SU-DHL-6 (cell line): ENCODE results near the gene TUSC7.

Source experiments
- H2AFZ ChIP-seq: fragments of 200-600 bp; sonication (generic); 2 replicates; pipeline ENCODE4 v1.6.1; 2014; ENCODE audit warnings: low read depth, mild to moderate bottlenecking, moderate library complexity, mixed read lengths, antibody characterized with exemption, low read length; ENCODE audit not compliant: severe bottlenecking
- H3F3A ChIP-seq: fragments of 200-600 bp; shearing (Covaris generic); 2 replicates; pipeline ENCODE4 v1.6.0; 2016; ENCODE audit warnings: antibody characterized with exemption, mild to moderate bottlenecking; ENCODE audit not compliant: insufficient read depth
- H3K27ac ChIP-seq: fragments of 200-600 bp; sonication (generic); 2 replicates; pipeline ENCODE4 v1.5.1; 2016; ENCODE audit warnings: low read depth, mild to moderate bottlenecking, low read length, moderate library complexity, mixed read lengths
- H3K27me3 ChIP-seq: fragments of 200-600 bp; sonication (generic), shearing (Covaris generic); 2 replicates; pipeline ENCODE4 v1.6.0; 2014; ENCODE audit warnings: mild to moderate bottlenecking, low read length
- H3K36me3 ChIP-seq: fragments of 200-600 bp; sonication (generic); 2 replicates; pipeline ENCODE4 v1.6.1; 2014; ENCODE audit warnings: mild to moderate bottlenecking, low read length, mixed read lengths
- H3K4me2 ChIP-seq: fragments of 300-600, 200-600 bp; shearing (Covaris generic), sonication (generic); 2 replicates; pipeline ENCODE4 v1.6.0; 2014; ENCODE audit warnings: low read length, low read depth, mild to moderate bottlenecking; ENCODE audit not compliant: poor library complexity, severe bottlenecking
- H3K4me3 ChIP-seq: fragments of 200-600 bp; sonication (generic); 2 replicates; pipeline ENCODE4 v1.5.1; 2014; ENCODE audit warnings: antibody characterized with exemption, low read length, mild to moderate bottlenecking, mixed read lengths; ENCODE audit not compliant: insufficient read depth, poor library complexity, severe bottlenecking
- H3K79me2 ChIP-seq: fragments of 200-600 bp; sonication (generic); 2 replicates; pipeline ENCODE4 v1.6.1; 2014; ENCODE audit warnings: mild to moderate bottlenecking, low read length, moderate library complexity; ENCODE audit not compliant: insufficient read depth
- H3K9ac ChIP-seq: fragments of 200-600 bp; sonication (generic); 2 replicates; pipeline ENCODE4 v1.7.0; 2014; ENCODE audit warnings: mild to moderate bottlenecking, low read length
- H3K9me2 ChIP-seq: fragments of 200-600 bp; sonication (generic); replicated peaks from 2 replicates; pipeline ENCODE4 v1.6.1; 2014; ENCODE audit warnings: low read length; ENCODE audit not compliant: insufficient read depth
- H3K9me3 ChIP-seq: fragments of 200-600 bp; sonication (generic); 2 replicates; pipeline ENCODE4 v1.6.1; 2014; ENCODE audit warnings: low read length, mixed read lengths; ENCODE audit not compliant: insufficient read depth
- H4K20me1 ChIP-seq: fragments of 200-600 bp; sonication (generic); 2 replicates; pipeline ENCODE4 v1.6.1; 2014; ENCODE audit warnings: low read depth, mild to moderate bottlenecking, antibody characterized with exemption, low read length, moderate library complexity, mixed read lengths
- EZH2phosphoT487 ChIP-seq: fragments of 200-600 bp; sonication (generic), shearing (Covaris generic); conservative IDR thresholded peaks from 2 replicates; pipeline ENCODE4 v1.6.1; 2018; ENCODE audit warnings: mild to moderate bottlenecking, antibody characterized with exemption, low read length, moderate library complexity, mixed read lengths
- TF ChIP-seq, protein P1 (sequence below): fragments of 200-600 bp; sonication (generic); IDR thresholded peaks from one replicate; pipeline ENCODE4 v1.5.1; 2017; ENCODE audit warnings: antibody characterized with exemption, mild to moderate bottlenecking, low read length, moderate library complexity; ENCODE audit not compliant: insufficient read depth, poor library complexity, severe bottlenecking

TUSC7 gene

DNA sequence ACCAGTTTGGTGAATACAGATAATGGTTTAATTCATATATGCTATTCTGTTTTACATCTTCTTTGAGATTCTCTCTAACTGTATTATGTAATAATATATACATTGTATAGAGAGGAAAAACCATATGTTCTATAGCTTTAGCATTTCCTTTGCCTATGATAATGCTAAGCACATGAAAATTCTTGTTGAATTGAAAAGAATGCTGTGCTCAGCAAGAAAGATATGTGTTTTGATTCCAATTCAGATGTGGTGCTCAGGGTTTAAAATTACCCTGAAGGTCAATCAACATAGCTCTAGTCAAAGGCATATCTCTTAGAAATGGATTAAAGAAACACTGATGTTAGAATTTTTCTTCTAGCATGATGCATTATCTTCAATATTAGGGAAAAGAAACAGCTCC, 8.5 kb upstream of the TUSC7 start:
- no peaks in the 10 kb centered on the region for H3F3A ChIP-seq
- no peaks in the 10 kb centered on the region for H3K9me2 ChIP-seq
- no peaks in the 10 kb centered on the region for H3K27me3 ChIP-seq
- no peak overlapping the region for H3K4me2 ChIP-seq
- H3K36me3 ChIP-seq, result no peaks in the 10 kb centered on the region
- H3K9me3 ChIP-seq, result no peaks in the 10 kb centered on the region
- H3K79me2 ChIP-seq, result no peaks in the 10 kb centered on the region
- no peak overlapping the region for H3K27ac ChIP-seq
- H2AFZ ChIP-seq, result no peak overlapping the region
- no peaks in the 10 kb centered on the region for H4K20me1 ChIP-seq
- no peak overlapping the region for H3K4me3 ChIP-seq
- no peak for TF ChIP-seq EZH2phosphoT487
- TF ChIP-seq, protein P1, sequence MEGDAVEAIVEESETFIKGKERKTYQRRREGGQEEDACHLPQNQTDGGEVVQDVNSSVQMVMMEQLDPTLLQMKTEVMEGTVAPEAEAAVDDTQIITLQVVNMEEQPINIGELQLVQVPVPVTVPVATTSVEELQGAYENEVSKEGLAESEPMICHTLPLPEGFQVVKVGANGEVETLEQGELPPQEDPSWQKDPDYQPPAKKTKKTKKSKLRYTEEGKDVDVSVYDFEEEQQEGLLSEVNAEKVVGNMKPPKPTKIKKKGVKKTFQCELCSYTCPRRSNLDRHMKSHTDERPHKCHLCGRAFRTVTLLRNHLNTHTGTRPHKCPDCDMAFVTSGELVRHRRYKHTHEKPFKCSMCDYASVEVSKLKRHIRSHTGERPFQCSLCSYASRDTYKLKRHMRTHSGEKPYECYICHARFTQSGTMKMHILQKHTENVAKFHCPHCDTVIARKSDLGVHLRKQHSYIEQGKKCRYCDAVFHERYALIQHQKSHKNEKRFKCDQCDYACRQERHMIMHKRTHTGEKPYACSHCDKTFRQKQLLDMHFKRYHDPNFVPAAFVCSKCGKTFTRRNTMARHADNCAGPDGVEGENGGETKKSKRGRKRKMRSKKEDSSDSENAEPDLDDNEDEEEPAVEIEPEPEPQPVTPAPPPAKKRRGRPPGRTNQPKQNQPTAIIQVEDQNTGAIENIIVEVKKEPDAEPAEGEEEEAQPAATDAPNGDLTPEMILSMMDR, result no peak
- H3K9ac ChIP-seq, result no peak overlapping the region

DNA sequence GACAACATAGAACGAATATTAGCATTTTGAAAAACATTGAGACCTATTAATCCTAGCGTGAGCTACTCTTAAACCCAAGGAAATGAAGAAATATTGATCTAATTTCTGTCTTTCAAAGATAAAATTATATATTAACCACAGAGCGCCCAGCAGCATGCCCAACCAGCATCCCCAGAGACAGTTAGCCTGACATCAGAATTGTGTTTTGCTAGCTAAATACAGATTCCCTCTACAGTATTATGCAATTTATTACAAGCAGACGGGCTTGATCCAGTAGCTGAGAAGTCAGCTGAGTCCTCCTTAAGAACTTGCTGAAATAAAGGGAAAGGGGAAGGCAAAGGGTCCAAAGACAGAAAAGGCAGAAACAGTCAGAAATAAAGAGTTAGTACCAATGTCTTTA, 7.2 kb upstream of the TUSC7 start:
- Histone ChIP-seq H3K27ac (no peak overlapping the region), H3K9me3 (no peaks in the 10 kb centered on the region), H4K20me1 (no peaks in the 10 kb centered on the region), H2AFZ (no peak overlapping the region), H3K27me3 (no peaks in the 10 kb centered on the region), H3K79me2 (no peaks in the 10 kb centered on the region), H3K9me2 (no peaks in the 10 kb centered on the region), H3K9ac (no peak overlapping the region), H3K4me3 (no peak overlapping the region), H3F3A (no peaks in the 10 kb centered on the region), H3K36me3 (no peaks in the 10 kb centered on the region), H3K4me2 (no peak overlapping the region)
- TF ChIP-seq, protein P1, result no peak
- TF ChIP-seq EZH2phosphoT487, result no peak

DNA sequence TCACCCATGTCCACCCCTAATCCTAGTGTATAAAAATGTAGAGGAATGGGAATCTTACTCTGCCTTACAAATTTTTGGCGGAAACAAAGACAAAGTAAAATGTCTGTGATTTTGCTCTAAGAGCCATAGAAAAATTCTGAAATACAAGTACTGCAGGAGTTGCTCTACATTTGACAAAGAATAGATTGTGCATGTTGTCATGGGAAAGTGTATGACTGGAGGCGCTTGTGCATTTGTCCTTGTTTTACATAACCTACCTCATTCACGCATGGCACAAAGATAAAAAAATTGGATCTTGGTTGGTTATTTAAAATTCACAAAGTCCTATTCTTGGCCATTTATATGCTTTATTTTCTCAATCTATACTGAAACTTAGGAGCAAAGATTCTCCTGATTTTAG, 2.0 kb upstream of the TUSC7 start:
- TF ChIP-seq EZH2phosphoT487, result no peak
- TF ChIP-seq, protein P1, result no peak
- Histone ChIP-seq H3K27me3 (no peaks in the 10 kb centered on the region), H3K4me2 (no peak overlapping the region), H2AFZ (no peak overlapping the region), H3K9ac (no peak overlapping the region), H3K27ac (no peak overlapping the region), H4K20me1 (no peaks in the 10 kb centered on the region), H3K4me3 (no peak overlapping the region), H3K9me2 (no peaks in the 10 kb centered on the region), H3K36me3 (no peaks in the 10 kb centered on the region), H3F3A (no peaks in the 10 kb centered on the region), H3K79me2 (no peaks in the 10 kb centered on the region), H3K9me3 (no peaks in the 10 kb centered on the region)
